Stimulated activated CD4-positive, alpha-beta T cell treated with anti-CD3 and anti-CD28 coated beads, Interleukin-12 subunit alpha, Interleukin-12 subunit beta, amount 100 ng/mL, for 24 hours (primary cell): ENCODE results near the gene GJA1.
"Not testable (repeated sequence)": the region's sequence is repeated elsewhere in the genome, so short reads cannot be mapped to it uniquely, and the experiment has no call there.

ENCODE experiments used
- DNase-seq, 2 experiments: peaks; one replicate each; pipeline ENCODE4 v3.0.0-alpha.2; 2020; ENCODE audit warnings: low read depth in 2 of 2

GJA1 gene

GRCh38 chr6:121435444-121436069, at the start of gene GJA1:
TSS of gene GJA1 (plus strand) at chr6:121435646. CDS start at chr6:121446848, 11,202 bp downstream.
- DNase-seq, result no peak

- not testable (repeated sequence) for DNase-seq
These were observed 48.9 kb upstream of the GJA1 start for GRCh38 chr6:121386551-121386950.

DNA sequence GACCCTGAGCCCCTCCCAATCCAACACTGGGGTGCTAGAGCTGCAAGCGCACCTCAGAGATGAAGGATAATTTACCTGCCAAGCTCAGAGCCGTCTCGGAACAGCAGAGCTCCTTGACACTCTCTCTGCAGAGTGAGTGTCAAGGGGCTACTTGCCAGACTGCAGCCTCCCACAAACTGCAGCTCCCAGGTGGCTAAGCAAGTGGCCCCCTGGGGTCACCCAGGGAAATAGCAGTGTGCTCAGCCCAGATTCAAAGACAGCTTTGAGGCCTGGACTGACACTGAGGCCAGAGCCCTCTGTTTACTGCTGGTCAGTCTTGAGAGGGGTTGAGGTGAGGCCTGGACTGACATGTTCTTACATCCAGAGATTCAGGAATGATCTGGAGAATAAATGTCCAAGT, 46.0 kb upstream of the GJA1 start:
- no peak for DNase-seq

DNA sequence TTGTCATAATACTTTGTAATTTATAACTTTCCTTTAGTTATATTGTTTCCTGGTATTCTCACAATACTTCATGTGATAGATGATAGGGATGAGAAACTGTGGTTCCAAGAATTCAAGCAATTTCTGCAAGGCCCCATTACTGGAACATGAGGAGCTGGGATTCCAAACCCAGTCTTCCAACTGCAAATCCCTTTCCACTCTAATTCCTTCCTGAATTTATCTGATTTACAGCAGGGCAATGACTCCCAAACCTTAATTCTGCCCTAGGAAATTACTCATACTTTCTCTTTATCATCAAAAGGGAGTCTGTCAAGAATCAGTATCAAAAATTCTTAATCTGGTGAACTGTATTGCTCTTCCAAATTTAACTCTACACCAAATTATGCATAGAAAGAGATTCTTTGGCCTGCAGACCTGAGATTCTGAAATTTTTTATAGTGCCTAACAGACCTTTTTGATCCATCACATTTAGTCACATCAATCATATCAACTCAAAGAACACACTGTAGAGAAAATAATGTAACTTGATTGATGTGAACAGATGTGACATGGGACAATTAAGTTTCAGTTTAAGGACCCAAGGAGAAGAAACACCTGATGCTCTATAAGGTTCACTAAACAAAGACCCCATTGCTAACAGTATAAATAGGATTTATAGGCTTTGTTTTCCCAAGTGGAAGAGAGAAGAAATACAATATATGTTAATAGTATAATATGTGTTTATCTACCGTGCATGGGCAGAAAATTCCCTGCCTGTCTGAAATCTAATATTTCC, 41.5 kb upstream of the GJA1 start:
- no peak for DNase-seq

DNA sequence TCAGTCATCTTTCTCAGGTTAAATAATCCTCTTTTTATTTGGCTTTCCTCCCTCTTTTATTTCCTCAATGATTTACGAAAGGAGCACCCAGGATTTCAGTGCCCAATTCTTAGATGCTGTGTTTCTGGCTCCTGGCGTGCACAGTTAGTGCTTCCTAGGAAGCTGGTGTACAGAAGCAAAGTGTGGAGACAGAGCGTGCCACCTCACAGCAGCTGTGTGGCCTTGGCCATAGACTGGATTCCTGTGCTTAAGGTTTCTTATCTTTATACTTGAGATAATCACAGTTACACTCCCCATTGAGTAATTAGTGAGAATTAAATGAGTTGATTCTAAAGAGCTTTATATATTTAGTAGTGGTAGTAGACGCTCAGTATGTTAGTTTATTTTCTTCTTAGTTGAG, 39.7 kb upstream of the GJA1 start:
- no peak for DNase-seq

DNA sequence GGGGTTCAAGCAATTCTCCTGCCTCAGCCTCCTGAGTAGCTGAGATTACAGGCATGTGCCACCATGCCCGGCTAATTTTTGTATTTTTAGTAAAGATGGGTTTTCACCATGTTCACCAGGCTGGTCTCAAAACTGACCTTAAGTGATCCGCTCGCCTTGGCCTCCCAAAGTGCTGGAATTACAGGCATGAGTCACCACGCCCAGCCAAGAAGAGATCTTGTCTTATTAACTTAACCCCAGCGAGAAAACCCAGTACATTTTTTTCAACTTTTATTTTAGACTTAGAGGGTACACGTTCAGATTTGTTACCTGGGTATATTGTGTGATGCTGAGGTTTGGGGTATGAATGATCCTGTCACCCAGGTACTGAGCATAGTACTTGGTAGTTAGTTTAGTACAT, 38.3 kb upstream of the GJA1 start:
- DNase-seq, result not testable (repeated sequence)

GRCh38 chr6:121398127-121398526, 37.3 kb upstream of the GJA1 start:
- no peak for DNase-seq

DNA sequence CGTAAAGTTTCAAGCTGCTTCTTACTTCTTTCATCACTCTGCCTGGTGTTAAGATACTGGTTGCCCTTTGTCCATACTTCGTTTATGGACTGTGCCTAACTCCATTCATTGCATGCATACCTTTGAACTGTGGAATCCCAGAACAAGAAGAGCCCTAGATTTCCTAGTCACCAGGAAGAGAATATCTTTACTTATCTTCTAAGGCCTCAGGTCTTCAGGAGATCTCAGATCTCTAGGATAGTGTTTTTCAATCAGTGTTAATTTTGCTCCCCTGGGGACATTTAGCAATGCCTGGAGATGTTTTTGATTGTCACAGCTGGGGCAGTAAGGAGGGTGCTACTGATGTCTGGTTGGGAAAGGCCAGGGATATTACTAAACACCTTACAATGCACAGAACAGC, 35.5 kb upstream of the GJA1 start:
- DNase-seq, result no peak

- DNase-seq, result no peak
These were observed 31.5 kb upstream of the GJA1 start for GRCh38 chr6:121403964-121404363.

DNA sequence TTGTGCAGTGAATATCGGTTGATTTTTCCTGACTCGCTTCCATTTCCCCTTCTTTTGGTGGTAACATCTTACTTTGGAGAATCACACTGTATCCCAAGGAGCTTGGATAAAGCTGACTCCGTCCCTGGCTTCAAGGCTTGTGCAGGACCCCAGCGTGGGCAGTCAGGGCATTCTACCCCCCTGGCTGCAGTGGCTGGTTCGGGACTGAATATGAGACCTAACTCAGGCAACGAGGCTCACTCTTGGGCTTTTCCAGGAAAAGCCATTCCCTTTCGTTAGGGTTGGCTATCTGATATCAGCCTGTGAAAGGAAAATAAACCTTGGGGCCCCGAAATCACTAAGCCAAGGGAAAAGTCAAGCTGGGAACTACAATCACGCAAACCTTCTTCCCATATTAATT, 30.1 kb upstream of the GJA1 start:
- no peak for DNase-seq

DNA sequence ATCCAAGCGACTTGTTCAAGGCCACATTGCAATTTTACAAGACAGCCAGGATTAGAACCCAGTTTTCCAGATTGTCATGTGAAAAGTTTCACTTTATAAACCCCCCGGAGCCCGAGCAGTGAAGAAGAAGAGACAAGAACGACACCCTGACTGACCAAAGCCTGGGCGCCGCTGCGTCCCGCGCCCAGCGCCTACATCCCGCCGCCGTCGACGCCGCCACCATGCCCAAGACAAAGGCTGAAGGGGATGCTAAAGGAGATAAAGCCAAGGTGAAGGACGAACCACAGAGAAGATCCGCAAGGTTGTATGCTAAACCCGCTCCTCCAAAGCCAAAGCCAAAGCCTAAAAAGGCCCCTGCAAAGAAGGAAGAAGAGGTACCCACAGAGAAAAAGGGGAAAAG, 27.1 kb upstream of the GJA1 start:
- DNase-seq, result no peak

DNA sequence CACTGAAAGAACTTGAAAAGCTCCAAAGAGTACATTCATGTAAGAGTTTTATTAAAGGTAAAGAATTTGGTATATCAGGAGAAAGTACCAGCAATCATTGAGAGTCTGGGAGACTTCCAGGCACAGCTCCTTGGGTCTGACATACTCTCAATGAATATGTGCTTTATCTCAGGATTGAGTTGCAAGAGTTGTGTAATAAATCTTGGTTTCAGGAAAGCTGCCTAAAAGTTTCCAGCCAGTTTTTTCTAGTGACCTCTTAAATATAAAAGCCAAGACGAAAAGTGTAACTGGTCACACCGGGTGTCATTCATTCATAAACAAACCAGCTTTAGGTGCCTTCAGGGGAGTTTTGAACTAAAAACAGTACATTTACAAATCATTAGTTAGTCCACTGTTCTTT, 21.6 kb upstream of the GJA1 start:
- DNase-seq, result no peak

- DNase-seq, result no peak
These were observed 17.1 kb upstream of the GJA1 start for GRCh38 chr6:121418346-121418745.

GRCh38 chr6:121426686-121427085, 8.8 kb upstream of the GJA1 start:
- DNase-seq, result no peak

- no peak for DNase-seq
These were observed 6.3 kb upstream of the GJA1 start for GRCh38 chr6:121428872-121429756.

DNA sequence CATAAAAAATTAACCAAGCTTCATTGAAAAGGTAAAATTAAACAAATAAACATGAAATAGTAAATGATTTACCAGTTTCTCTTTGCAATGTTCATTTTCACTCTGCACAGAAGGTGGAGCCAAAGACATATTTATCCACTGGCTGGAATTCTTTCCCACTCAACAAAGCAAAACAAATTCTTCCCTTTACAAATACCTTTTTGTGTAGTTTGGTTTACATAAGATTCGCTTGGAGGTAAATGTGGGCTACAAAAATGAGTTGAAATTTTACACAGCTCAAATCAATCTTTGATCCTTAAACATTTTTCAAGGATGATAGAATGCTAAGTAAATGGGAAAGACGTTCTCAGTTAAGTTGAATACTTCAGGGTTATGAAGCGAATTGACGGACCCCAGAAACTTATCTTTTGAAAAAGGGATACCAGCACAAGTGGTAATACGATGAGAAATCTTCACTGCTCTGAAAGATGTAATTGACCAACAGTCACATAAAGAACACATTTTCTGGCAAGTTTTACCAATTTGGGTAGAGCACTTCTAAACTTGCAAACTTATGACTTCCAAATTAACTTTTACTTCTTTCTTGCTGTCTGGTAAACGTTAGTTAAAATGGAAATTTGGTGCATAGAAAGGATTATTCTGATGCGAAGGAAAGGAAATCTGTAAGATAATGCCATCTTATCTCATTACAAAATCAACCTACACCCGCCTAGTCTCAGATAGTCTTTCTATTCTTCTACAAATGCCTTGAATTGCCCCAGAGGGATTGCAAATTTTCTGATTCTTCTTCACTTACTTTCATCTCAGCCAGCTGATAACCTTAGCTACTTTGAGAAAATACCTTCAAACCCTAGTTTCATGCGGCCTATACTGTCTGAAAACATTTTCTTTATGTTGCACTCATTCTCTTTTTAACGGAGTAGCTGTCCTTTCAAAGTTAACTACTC, 4.7 kb upstream of the GJA1 start:
- DNase-seq, result no peak

DNA sequence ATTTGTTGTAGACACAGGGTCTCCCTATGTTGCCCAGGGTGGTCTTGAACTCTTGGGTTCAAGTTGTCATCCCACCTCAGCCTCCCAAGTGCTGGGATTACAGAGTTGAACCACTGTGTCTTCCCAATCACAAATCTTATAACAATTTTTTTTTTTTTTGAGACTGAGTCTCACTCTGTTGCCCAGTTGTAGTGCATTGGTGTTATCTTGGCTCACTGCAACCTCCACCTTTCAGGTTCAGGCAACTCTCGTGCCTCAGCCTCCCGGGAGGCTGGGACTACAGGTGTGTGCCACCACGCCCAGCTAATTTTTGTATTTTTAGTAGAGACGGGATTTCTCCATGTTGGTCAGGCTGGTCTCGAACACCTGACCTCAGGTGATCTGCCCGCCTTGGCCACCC, 3.7 kb upstream of the GJA1 start:
- not testable (repeated sequence) for DNase-seq

DNA sequence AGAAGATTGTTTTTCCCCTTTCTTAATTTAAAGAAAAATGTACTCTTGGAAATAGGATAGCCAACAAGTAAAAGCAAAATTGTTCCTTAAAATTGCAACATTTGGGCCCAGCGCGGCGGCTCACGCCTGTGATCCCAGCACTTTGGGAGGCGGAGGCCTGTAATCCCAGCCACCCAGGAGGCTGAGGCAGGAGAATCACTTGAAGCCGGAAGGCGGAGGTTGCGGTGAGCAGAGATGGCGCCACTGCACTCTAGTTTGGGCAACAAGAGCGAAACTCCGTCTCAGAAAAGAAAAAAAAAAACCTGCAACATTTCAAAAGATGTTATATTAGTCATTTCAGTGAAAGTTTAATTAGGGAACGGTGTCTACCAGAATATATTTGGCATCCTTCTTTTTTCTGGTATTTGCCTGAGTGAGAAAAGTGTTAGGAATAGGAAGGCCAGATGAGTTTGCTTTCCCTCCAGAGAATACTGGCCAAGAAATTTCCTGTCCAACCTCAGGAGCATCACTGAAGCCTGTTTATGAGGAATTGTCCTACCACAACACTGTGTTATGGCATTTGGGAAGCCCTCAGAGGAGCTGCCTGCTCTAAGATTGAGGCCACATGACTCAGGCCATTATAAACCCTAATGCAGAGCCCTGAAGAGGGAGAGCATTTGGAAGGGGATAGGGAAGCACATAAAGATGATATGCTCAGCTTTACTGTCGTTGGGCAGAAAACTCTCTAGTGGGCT, 1.2 kb upstream of the GJA1 start:
- DNase-seq, result no peak

- DNase-seq, result no peak
These were observed 920 bp downstream of the GJA1 start for GRCh38 chr6:121436274-121436857.
